ENCODE results near the gene FTO.

The FTO gene

GRCh38 chr16:53711390-53711789, 7.4 kb downstream of the FTO start:
- no peak for DNase-seq (ENCODE audit: low spot score)

DNA sequence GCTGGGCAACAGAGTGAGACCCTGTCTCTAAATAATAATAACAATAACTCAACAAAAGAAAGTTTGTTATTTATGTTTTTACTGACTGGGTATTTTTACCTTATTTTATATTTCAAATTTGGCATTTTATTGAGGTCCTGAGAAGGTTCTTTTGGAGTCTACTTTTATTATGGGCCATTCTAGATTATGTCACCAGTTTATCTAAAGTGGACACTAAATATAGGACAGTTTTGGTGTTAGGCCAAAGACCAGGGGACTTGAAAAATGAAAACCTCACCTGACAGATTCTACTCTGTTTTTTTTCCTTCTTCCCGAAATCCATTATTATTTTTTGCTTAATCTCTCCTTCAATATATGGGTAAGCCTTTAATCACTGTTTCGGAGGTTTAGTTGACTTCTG, 8.1 kb downstream of the FTO start:
- DNase-seq (ENCODE audit: low spot score): no peak

- DNase-seq (ENCODE audit: low spot score): no peak
These were observed 9.6 kb downstream of the FTO start for GRCh38 chr16:53713403-53714204.

GRCh38 chr16:53714205-53715022, 10.5 kb downstream of the FTO start:
- DNase-seq (ENCODE audit: low spot score): no peak

DNA sequence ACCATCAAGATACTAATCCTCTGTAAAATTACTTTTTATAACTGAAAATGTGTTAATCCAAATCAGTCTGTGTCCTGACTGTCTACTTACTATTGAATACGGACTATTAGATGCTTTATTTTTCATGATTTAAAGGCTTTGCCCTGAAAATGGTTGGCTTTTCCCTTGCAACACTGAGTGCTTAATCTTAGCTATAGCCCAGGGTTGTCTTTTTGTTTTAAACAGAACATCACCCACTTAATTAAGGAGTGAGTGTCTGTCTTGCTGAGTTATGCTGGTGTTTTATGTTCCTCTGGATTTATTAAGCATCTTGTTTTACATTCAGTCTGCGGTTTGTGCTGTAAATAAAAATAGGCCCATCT, 11.0 kb downstream of the FTO start:
- DNase-seq (ENCODE audit: low spot score): no peak

DNA sequence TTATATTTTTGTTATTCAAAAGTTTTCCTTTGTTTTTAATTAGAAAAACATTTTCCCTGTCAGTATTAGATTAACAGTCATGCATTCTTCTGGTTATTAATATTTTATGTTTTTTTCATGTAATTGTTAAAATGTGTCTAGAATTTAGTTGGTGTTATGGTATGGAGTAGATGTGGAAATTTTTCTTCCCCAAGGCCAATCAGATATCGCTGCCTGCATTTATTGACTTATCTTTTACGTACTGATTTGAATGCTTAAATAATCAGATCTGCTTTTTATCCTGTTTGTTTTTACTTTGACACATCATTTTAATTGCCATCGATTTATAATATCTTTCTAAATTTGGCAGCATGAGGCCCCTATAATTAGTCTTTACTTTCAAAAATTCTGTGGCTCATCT, 13.6 kb downstream of the FTO start:
- no peak for DNase-seq (ENCODE audit: low spot score)

DNA sequence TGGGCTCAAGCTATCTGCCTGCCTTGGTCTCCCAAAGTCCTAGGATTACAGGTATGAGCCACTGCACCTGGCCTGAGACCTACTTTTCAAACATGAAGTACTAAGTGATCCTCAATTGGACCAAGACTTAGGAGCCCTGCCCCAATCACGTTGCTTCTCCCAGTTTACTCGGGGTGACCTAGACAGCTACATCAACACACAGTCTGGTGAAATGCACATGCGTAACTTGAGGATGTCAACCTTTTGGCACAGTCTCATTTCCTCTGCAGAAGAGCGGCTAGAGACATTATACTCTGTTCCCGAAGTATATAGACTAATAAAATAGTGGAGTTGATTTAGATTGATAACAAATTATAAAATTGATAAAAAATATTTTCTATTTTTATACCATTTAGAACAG, 17.1 kb downstream of the FTO start:
- no peak for DNase-seq (ENCODE audit: low spot score)

- DNase-seq (ENCODE audit: low spot score): no peak
These were observed 22.7 kb downstream of the FTO start for GRCh38 chr16:53726625-53727024.

- DNase-seq (ENCODE audit: low spot score): no peak
These were observed 26.7 kb downstream of the FTO start for GRCh38 chr16:53730693-53731092.

GRCh38 chr16:53732296-53732929, 28.5 kb downstream of the FTO start:
- no peak for DNase-seq (ENCODE audit: low spot score)

DNA sequence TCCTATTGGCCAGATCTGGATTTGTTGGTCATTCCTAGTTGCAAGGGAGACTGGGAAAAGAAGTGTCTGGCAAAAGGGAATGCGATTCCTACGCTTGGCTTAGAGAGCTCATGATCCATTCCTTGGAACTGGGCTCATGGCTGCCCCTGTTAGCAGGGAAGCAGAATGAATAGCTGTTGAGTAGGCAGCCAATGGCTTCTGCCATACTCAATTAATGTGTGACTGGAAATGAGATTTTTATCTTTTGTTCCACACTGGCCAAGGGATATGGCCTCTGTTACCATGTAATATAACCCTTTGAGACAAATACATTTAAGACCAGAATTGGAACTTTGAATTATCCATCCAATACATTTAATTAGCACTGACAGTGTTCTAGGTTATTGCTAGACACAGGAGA, 31.0 kb downstream of the FTO start:
- DNase-seq (ENCODE audit: low spot score): no peak

DNA sequence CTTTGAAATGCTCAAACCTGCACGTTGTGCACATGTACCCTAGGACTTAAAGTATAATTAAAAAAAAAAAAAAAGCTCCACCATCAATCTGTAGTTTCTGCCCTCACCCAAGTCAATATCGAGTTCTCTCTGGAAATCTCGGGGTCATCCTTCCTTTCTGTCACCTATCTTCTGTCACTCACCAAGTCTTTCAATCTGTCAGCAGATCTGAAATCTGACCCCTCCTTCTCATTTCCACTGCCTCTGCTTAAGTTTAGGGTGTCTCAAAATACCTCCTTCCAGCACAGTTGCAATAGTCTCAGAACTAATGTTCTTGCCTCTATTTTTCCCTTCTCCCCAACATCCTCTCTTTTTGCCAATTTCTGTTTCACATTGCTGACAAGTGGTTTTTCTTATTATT, 32.3 kb downstream of the FTO start:
- no peak for DNase-seq (ENCODE audit: low spot score)

DNA sequence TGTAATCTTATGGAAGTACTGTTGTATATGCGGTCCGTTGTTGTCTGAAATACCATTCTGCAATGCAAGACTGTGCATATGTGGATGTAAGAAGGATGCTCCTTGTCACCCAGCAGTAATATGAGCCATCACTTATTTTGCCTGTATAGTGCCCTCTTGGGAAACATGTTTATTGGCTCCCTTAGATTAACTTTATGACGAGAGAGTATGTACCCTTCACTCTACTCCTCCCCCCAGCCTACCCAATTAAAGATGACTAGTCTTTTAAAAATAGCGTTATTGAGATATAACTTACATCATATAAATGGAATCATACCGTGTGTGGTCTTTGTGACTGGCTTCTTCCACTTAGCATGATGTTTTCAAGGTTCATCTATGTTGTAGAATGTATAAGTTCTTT, 33.6 kb downstream of the FTO start:
- DNase-seq (ENCODE audit: low spot score): no peak

- DNase-seq (ENCODE audit: low spot score): no peak
These were observed 36.5 kb downstream of the FTO start for GRCh38 chr16:53740476-53740875.

GRCh38 chr16:53740933-53741531, 37.1 kb downstream of the FTO start:
- DNase-seq (ENCODE audit: low spot score): no peak

DNA sequence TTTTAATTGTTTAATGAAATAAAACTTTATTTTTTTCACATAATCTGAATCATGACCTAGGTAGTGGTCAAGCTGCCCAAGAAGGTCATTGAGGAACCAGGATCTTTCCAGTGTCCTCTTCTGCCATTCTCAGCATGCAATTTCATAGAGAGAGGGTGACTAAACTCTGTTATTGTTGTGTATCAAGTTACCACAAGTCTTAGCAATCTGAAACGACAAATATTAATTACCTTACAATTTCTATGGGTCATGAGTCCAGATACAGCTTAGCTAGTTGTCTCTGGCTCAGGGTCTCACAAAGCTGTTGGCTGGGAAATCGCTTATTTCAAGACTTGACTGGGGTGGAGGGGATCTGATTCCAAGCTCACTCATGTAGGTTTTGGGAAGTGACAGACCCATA, 37.6 kb downstream of the FTO start:
- no peak for DNase-seq (ENCODE audit: low spot score)

GRCh38 chr16:53743149-53743566, 39.2 kb downstream of the FTO start:
- no peak for DNase-seq (ENCODE audit: low spot score)

DNA sequence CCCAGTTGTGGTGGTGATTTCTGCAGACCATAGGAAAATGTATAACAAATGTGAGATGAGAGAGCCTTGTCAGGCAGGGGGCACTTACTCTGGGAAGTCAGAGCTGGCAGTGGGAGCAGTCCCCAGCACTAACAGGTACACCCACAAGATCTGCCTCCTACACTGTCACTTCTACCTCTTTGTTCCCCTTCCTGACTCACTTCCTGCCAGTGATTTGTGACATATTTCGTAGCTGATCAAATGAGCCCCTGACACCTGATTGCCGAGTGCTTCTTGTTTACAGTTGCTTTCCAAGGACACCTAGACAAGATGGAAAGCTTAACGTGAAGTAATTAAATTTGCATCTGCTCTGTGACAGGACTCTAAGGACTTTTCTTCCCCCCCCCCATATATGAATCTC, 40.5 kb downstream of the FTO start:
- DNase-seq (ENCODE audit: low spot score): no peak

- no peak for DNase-seq (ENCODE audit: low spot score)
These were observed 41.1 kb downstream of the FTO start for GRCh38 chr16:53745086-53745485.

DNA sequence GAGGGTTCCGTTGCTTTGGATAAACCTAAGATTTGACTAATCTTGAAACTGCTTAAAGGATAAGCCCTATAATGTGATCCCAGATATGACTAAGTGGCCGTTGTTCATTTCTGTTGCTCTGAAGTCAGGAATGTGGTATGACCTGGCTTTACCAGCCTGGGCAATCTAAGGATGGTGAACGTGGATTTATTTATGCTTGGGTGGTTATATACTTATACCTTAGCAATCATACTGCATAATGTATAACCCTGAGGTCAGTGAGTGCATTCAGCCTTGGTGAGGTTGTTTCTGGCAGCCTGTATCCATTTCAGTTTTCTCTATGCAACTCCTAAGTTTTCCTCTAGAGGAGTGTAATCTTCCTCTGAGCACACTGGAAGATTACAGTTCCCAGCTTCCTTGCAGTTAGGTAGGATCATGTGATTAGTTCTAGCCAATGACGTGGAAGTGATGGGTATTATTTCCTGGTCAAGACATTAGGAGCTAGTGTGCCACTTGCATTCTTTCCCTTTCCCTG, 41.9 kb downstream of the FTO start:
- DNase-seq (ENCODE audit: low spot score): no peak

GRCh38 chr16:53752560-53752959, 48.6 kb downstream of the FTO start:
- no peak for DNase-seq (ENCODE audit: low spot score)

- DNase-seq (ENCODE audit: low spot score): no peak
These were observed 49.5 kb downstream of the FTO start for GRCh38 chr16:53753431-53753830.
